OCI-LY1 (cell line): ENCODE measurements around the gene EPB41L4A.

Experiments
- H2AFZ ChIP-seq: fragments of 200-600 bp; sonication (generic), shearing (Covaris generic); 2 replicates; pipeline ENCODE4 v1.6.0; 2014; ENCODE audit warnings: antibody characterized with exemption, mild to moderate bottlenecking, low read length
- H3F3A ChIP-seq: fragments of 200-600 bp; sonication (generic), shearing (Covaris generic); 2 replicates; pipeline ENCODE4 v1.6.0; 2014; ENCODE audit warnings: mild to moderate bottlenecking, antibody characterized with exemption, low read length, moderate library complexity; ENCODE audit not compliant: insufficient read depth
- H3K27ac ChIP-seq: fragments of 200-600 bp; sonication (generic); 2 replicates; pipeline ENCODE4 v1.5.1; 2014; ENCODE audit warnings: low read length, mixed run types, mild to moderate bottlenecking, low read depth; ENCODE audit not compliant: poor library complexity, severe bottlenecking
- H3K27me3 ChIP-seq: fragments of 200-600 bp; sonication (generic); 2 replicates; pipeline ENCODE4 v1.6.0; 2014; ENCODE audit warnings: antibody characterized with exemption, mild to moderate bottlenecking, low read length, moderate library complexity; ENCODE audit not compliant: insufficient read depth
- H3K36me3 ChIP-seq: fragments of 200-600 bp; sonication (generic); 2 replicates; pipeline ENCODE4 v1.6.1; 2014; ENCODE audit warnings: mild to moderate bottlenecking, antibody characterized with exemption, low read length, moderate library complexity, mixed read lengths; ENCODE audit not compliant: insufficient read depth
- H3K4me1 ChIP-seq: fragments of 200-600 bp; sonication (generic); 2 replicates; pipeline ENCODE4 v1.5.1; 2014; ENCODE audit warnings: mild to moderate bottlenecking, low read length, moderate library complexity; ENCODE audit not compliant: insufficient read depth, severe bottlenecking
- H3K4me2 ChIP-seq: fragments of 200-600 bp; sonication (generic), shearing (Covaris generic); 2 replicates; pipeline ENCODE4 v1.6.1; 2014; ENCODE audit warnings: low read length
- H3K4me3 ChIP-seq: fragments of 200-600 bp; sonication (generic); 2 replicates; pipeline ENCODE4 v1.5.1; 2014; ENCODE audit warnings: low read length, low read depth, mild to moderate bottlenecking, mixed read lengths; ENCODE audit not compliant: poor library complexity, severe bottlenecking
- H3K79me2 ChIP-seq: fragments of 200-600 bp; shearing (Covaris generic); 2 replicates; pipeline ENCODE4 v1.6.1; 2016; ENCODE audit warnings: mixed run types, low read length, mixed read lengths; ENCODE audit not compliant: insufficient read depth
- H3K9ac ChIP-seq: fragments of 200-600 bp; sonication (generic), shearing (Covaris generic); 2 replicates; pipeline ENCODE4 v1.6.1; 2014; ENCODE audit warnings: mild to moderate bottlenecking, low read length, mixed read lengths
- H3K9me2 ChIP-seq: fragments of 200-600 bp; sonication (generic), shearing (Covaris generic); 2 replicates; pipeline ENCODE4 v1.6.1; 2014; ENCODE audit warnings: low read depth, mild to moderate bottlenecking, low read length, mixed read lengths
- H3K9me3 ChIP-seq: fragments of 200-600 bp; shearing (Covaris generic); 2 replicates; pipeline ENCODE4 v1.6.1; 2014; ENCODE audit warnings: low read length, mixed read lengths
- H4K20me1 ChIP-seq: fragments of 200-600 bp; sonication (generic), shearing (Covaris generic); 2 replicates; pipeline ENCODE4 v1.6.0; 2016; ENCODE audit warnings: mild to moderate bottlenecking, low read length; ENCODE audit not compliant: insufficient read depth
- EZH2 ChIP-seq: fragments of 200-600 bp; sonication (generic), shearing (Covaris generic); IDR thresholded peaks from 2 replicates; pipeline ENCODE4 v1.8.0; 2017; ENCODE audit warnings: borderline replicate concordance, mixed run types, mild to moderate bottlenecking, antibody characterized with exemption, low read length, moderate library complexity, mixed read lengths
- TF ChIP-seq, protein P1 (sequence below): fragments of 200-600 bp; sonication (generic), shearing (Covaris generic); IDR thresholded peaks from 2 replicates; pipeline ENCODE4 v1.5.1; 2017; ENCODE audit warnings: mild to moderate bottlenecking, antibody characterized with exemption, low read length, moderate library complexity, mixed read lengths

The EPB41L4A gene

GRCh38 chr5:112238473-112238872 is 180.6 kb downstream of the EPB41L4A start:
- no peak overlapping the region for H3K4me2 ChIP-seq
- H3K27me3 ChIP-seq = no peaks in the 10 kb centered on the region
- no peaks in the 10 kb centered on the region for H3K9me2 ChIP-seq
- H2AFZ ChIP-seq = no peak overlapping the region
- H4K20me1 ChIP-seq = no peaks in the 10 kb centered on the region
- no peak overlapping the region for H3K27ac ChIP-seq
- no peaks in the 10 kb centered on the region for H3K79me2 ChIP-seq
- no peak overlapping the region for H3K4me3 ChIP-seq
- H3K36me3 ChIP-seq = no peaks in the 10 kb centered on the region
- no peak overlapping the region for H3K9ac ChIP-seq
- no peaks in the 10 kb centered on the region for H3K4me1 ChIP-seq
- TF ChIP-seq, protein P1, sequence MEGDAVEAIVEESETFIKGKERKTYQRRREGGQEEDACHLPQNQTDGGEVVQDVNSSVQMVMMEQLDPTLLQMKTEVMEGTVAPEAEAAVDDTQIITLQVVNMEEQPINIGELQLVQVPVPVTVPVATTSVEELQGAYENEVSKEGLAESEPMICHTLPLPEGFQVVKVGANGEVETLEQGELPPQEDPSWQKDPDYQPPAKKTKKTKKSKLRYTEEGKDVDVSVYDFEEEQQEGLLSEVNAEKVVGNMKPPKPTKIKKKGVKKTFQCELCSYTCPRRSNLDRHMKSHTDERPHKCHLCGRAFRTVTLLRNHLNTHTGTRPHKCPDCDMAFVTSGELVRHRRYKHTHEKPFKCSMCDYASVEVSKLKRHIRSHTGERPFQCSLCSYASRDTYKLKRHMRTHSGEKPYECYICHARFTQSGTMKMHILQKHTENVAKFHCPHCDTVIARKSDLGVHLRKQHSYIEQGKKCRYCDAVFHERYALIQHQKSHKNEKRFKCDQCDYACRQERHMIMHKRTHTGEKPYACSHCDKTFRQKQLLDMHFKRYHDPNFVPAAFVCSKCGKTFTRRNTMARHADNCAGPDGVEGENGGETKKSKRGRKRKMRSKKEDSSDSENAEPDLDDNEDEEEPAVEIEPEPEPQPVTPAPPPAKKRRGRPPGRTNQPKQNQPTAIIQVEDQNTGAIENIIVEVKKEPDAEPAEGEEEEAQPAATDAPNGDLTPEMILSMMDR = peak; percentile 54
- TF ChIP-seq EZH2 = no peak
- no peaks in the 10 kb centered on the region for H3K9me3 ChIP-seq
- no peaks in the 10 kb centered on the region for H3F3A ChIP-seq

- H3K79me2 ChIP-seq = no peaks in the 10 kb centered on the region
- no peaks in the 10 kb centered on the region for H3K4me1 ChIP-seq
- no peak overlapping the region for H3K9ac ChIP-seq
- H3K4me2 ChIP-seq = no peak overlapping the region
- no peaks in the 10 kb centered on the region for H4K20me1 ChIP-seq
- H3F3A ChIP-seq = no peaks in the 10 kb centered on the region
- TF ChIP-seq, protein P1 = no peak
- no peak for TF ChIP-seq EZH2
- H3K27ac ChIP-seq = no peak overlapping the region
- H3K9me2 ChIP-seq = no peaks in the 10 kb centered on the region
- no peaks in the 10 kb centered on the region for H3K9me3 ChIP-seq
- no peaks in the 10 kb centered on the region for H3K27me3 ChIP-seq
- H3K4me3 ChIP-seq = no peak overlapping the region
- H3K36me3 ChIP-seq = no peaks in the 10 kb centered on the region
- H2AFZ ChIP-seq = no peak overlapping the region
These were observed 181.6 kb downstream of the EPB41L4A start for GRCh38 chr5:112237456-112237855.

DNA sequence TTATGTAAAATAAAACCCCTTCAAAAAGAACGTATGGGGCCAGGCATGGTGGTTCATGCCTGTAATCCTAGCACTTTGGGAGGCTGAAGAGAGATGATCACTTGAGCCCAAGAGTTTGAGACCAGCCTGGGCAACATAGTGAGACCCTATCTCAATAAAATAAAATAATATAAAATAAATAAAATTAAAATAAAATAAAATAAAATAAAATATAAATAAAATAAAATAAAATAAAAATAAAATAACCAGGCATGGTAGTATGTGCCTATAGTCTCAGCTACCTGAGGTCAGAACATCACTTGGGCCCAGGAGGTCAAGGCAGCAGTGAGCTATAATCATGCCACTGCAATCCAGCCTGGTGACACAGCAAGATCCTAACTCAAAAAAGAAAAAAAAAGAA is 185.1 kb downstream of the EPB41L4A start:
- TF ChIP-seq, protein P1 = no peak
- no peaks in the 10 kb centered on the region for H3K4me1 ChIP-seq
- H2AFZ ChIP-seq = no peak overlapping the region
- H3K4me3 ChIP-seq = no peak overlapping the region
- no peak overlapping the region for H3K27ac ChIP-seq
- H3K9ac ChIP-seq = no peak overlapping the region
- no peaks in the 10 kb centered on the region for H3K36me3 ChIP-seq
- H3K9me3 ChIP-seq = no peaks in the 10 kb centered on the region
- H3K9me2 ChIP-seq = no peaks in the 10 kb centered on the region
- no peaks in the 10 kb centered on the region for H3K79me2 ChIP-seq
- no peaks in the 10 kb centered on the region for H3F3A ChIP-seq
- no peaks in the 10 kb centered on the region for H4K20me1 ChIP-seq
- H3K27me3 ChIP-seq = no peaks in the 10 kb centered on the region
- no peak overlapping the region for H3K4me2 ChIP-seq
